Measurements from ENCODE around the gene HOXA6. TPM values are rescaled to one million over a fixed set of nuclear protein-coding genes. Genes with fewer than 3 reads are reported as not detected.
A peak's percentile ranks its signal among the peaks of the same experiment; 100 is the strongest.

The HOXA6 gene
- total RNA-seq, 1 donor from 2014 or later = 15.3 TPM

DNA sequence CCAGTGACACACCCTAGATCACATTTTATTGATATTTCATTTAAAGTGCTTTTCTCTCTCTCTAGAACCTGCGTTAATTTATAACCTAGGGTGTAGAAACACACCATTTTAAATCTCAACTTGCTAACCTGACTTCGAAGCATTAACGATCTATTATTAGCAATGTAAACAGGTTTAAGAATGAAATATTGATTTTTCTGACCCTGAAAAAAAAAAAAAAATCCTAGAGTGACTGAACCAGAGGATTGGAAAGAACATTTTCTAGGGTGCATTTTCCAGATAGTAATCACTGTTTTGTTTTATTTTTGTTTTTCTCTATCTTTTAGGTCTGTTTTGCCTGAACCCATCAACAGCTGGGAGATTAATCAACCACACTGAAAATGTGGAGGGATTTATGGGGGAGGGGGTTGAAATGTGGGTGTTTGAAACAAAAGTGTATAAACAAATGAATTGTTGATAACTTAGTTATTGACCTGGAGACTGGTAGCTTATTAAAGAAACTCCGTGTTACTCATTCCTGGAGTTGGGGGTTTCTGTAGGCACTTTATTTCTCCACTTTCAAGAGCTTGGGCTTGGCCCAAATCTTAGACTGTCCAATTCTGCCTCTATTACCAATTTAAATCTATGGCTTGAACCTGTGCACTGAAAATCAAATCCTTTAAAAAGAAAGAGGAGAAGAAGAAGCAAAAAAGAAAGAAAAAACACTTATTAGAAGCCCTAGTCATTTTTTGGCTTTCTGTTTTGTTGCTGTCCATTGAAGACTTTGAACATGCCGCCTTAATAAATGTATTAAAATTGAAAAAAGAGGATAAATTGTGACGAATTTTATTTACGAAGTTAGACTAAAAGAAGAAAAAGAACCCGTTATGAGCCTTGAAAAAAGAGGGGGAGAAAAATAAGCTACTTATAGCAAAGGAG, 47.9 kb downstream of the HOXA6 start:
- peaks cover 0 to 18% of the 10 kb centered on the region in 2 donors for H3K4me1 ChIP-seq
- intact Hi-C loops (cut with DNase I) = loop anchor here (5.0 kb wide), 2 partner anchors 67 to 1347 kb away; no protein-coding TSS in a partner anchor

DNA sequence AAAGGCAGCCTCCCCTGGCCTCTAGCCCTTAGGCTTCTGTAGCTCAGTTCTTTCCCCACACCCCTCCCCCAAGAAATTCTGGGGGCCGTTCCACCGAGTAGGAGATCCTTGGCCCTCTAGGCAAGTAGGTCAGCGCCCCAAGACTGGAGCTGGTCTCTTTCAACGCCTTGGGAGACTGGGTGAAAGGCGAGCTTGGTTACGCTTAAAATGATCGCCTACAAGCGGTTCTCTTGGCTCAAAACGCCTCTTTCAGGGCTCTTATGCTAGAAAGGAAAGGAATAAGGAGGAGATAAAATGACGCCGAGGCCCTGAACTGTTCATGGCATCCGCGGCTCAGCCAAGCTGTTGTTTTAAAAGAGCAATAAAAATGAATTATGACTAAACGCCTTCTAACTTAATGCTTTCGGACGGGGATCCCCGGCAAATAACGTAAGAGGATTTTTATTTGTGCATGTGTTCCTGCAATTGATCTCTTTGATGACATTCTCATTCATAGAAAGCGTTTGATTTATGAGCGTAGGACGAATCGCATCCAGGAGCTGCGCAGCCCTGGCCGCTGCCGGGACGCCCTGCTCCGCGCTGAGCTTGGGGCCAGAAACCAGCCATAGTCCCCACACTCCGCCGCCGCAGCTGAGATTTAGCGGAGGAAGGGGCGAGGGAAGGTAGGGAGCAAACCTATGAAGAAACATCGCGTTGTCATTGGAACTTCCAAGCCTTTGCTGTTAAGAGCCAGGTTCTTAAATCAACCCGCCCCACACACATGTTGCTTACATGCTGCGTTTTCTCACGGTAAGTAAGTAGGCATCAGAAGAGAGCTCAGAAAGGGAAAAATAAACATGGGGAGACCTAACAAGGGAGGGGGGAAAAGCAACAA, 48.8 kb downstream of the HOXA6 start:
- Histone ChIP-seq H3K4me1 (peaks cover 0 to 18% of the 10 kb centered on the region in 2 donors), H3K27ac (peak overlapping the region; percentile 89 to 97), H3K4me3 (peak overlapping the region; percentile 79 to 82), H3K9me3 (no peaks in the 10 kb centered on the region), H3K27me3 (no peaks in the 10 kb centered on the region), H3K36me3 (no peaks in the 10 kb centered on the region)
- TF ChIP-seq, protein P1, sequence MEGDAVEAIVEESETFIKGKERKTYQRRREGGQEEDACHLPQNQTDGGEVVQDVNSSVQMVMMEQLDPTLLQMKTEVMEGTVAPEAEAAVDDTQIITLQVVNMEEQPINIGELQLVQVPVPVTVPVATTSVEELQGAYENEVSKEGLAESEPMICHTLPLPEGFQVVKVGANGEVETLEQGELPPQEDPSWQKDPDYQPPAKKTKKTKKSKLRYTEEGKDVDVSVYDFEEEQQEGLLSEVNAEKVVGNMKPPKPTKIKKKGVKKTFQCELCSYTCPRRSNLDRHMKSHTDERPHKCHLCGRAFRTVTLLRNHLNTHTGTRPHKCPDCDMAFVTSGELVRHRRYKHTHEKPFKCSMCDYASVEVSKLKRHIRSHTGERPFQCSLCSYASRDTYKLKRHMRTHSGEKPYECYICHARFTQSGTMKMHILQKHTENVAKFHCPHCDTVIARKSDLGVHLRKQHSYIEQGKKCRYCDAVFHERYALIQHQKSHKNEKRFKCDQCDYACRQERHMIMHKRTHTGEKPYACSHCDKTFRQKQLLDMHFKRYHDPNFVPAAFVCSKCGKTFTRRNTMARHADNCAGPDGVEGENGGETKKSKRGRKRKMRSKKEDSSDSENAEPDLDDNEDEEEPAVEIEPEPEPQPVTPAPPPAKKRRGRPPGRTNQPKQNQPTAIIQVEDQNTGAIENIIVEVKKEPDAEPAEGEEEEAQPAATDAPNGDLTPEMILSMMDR (IDR thresholded peaks at IDR 0.05) = no peak
- intact Hi-C loops (cut with DNase I) = loop anchor here (5.0 kb wide), 1 partner anchor 67 kb away; no protein-coding TSS in a partner anchor
- DNase-seq (ENCODE audit: low spot score in 2 of 2) = no peak

More for the DNA sequence above, 47.9 kb downstream of the HOXA6 start:
- H3K27me3 ChIP-seq = no peaks in the 10 kb centered on the region
- no peaks in the 10 kb centered on the region for H3K36me3 ChIP-seq
- DNase-seq (ENCODE audit: low spot score in 2 of 2) = no peak
- peak overlapping the region; percentile 79 to 82 for H3K4me3 ChIP-seq
- peak overlapping the region; percentile 89 to 97 for H3K27ac ChIP-seq
- H3K9me3 ChIP-seq = no peaks in the 10 kb centered on the region
- TF ChIP-seq, protein P1 (IDR thresholded peaks at IDR 0.05) = no peak

DNA sequence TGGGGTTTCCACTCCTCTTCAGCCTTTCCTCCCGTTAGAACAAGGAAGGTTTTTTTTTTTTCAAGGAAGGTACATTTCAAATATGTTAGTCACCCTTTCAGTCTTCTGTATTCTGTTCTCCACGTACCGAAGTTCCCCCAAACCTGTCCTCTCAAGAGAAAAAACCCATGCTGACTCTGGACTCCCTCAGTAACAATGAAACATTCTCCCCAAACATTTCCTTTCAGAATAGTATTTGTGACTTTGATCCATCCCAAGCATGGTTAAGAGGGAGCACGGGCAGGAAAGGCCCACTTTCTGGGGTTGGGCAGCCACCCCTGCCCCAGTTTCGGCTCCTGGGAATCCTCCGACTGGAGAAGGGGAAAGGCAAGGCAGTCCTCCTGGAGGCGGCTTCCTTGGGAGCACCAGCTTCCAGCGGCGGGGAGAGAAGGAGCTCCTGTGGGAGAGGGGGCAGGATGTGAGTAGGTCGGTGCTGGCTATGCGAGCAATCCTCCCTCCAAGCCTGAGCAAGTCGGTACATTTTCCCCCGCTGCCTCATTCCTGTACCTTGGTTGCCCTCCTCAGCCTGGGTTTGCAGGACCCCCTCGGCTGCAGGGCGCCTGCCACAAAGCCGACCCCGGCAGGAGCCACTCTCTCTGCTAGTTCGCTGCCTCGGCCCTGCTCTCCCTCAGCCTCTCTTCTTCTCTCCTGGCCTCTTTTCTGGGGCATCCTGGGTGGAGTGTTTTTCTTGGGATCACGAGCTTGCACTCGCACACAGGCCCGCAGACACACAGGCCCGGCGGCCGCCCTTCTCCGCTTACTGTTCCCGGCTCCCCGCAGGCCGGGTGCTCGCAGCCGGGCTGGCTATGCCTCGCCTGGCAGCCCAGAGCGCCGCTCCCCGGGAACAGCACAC, 49.6 kb downstream of the HOXA6 start:
- Histone ChIP-seq H3K27ac (peak overlapping the region; percentile 89 to 97), H3K9me3 (no peaks in the 10 kb centered on the region), H3K27me3 (no peaks in the 10 kb centered on the region), H3K4me1 (peaks cover 0 to 18% of the 10 kb centered on the region in 2 donors), H3K36me3 (no peaks in the 10 kb centered on the region), H3K4me3 (peak overlapping the region; percentile 79 to 82)
- no peak for DNase-seq (ENCODE audit: low spot score in 2 of 2)
- TF ChIP-seq, protein P1 (IDR thresholded peaks at IDR 0.05) = no peak
- intact Hi-C loops (cut with DNase I) = loop anchor here (2.0 to 5.0 kb wide), 6 partner anchors 17 to 897 kb away; partner anchors contain the start of genes CBX3, HNRNPA2B1, HOXA4 and HOXA5

DNA sequence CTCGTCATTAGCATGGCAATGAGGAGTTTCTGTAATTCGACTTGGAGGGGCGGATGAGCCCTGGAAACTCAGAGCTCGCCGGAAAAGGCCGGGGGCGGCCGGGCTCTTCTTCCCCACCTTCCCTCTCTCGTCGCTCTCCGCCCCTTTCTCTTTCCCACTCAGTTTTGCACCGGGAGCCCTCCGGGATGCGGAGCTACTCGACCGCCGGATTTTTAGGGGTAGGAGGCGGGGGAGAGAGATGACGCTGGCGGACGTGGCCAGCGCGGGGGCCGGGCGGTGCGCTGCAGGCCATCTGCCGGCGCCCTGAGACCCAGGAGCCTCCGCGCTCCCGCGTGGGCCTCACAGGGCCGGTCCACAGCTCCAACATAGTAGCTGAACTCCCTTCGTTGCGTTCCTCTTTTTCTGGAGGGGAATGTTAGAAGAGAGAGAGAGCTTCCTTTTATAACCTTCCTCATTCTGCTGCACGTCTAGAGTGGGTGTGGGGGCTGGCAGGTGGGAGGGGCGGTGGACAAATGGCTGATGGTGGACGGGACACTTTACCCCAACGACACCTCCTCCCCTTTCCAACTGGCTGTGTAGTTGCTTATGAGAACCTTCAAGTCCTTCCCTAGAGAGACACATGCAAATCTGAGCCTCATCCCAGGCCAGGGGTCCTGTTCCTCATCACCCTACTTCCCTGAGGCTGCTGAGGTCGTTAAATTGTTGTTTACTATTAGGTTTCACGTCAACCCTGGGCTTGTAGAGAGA, 50.6 kb downstream of the HOXA6 start:
- Histone ChIP-seq H3K36me3 (no peaks in the 10 kb centered on the region), H3K4me1 (peaks cover 0 to 18% of the 10 kb centered on the region in 2 donors), H3K4me3 (peak overlapping the region; percentile 79 to 82), H3K27ac (peak overlapping the region; percentile 89 to 97), H3K9me3 (no peaks in the 10 kb centered on the region), H3K27me3 (no peaks in the 10 kb centered on the region)
- no peak for DNase-seq (ENCODE audit: low spot score in 2 of 2)
- TF ChIP-seq, protein P1 (IDR thresholded peaks at IDR 0.05) = no peak
- intact Hi-C loops (cut with DNase I) = loop anchor here (1.0 to 5.0 kb wide), 7 partner anchors 18 to 1242 kb away; partner anchors contain the start of genes CBX3, HNRNPA2B1, HOXA4 and HOXA5

Data from ascending aorta (tissue), 2 donors.